ENCODE measurements around the gene PPIE. TPM values are rescaled to one million over a fixed set of nuclear protein-coding genes. Genes with fewer than 3 reads are reported as not detected.

PPIE gene
- total RNA-seq, 1 donor = 31.1 TPM

- H3K4me3 ChIP-seq (ENCODE audit: low read depth, low read length) = no peak overlapping the region
- DNase-seq (ENCODE audit: low read depth) = no peak
- no peak for TF ChIP-seq CTCF (IDR thresholded peaks at IDR 0.05; ENCODE audit: insufficient read depth, low read depth, low read length)
Measured at GRCh38 chr1:39755965-39756659, 17.4 kb downstream of the PPIE start.

GRCh38 chr1:39757501-39757900, 18.8 kb downstream of the PPIE start:
- DNase-seq (ENCODE audit: low read depth) = no peak
- no peak for TF ChIP-seq CTCF (IDR thresholded peaks at IDR 0.05; ENCODE audit: insufficient read depth, low read depth, low read length)
- H3K4me3 ChIP-seq (ENCODE audit: low read depth, low read length) = no peak overlapping the region

GRCh38 chr1:39758556-39759435, 20.1 kb downstream of the PPIE start:
- no peak for TF ChIP-seq CTCF (IDR thresholded peaks at IDR 0.05; ENCODE audit: insufficient read depth, low read depth, low read length)
- H3K4me3 ChIP-seq (ENCODE audit: low read depth, low read length) = no peak overlapping the region
- DNase-seq (ENCODE audit: low read depth) = no peak

- H3K4me3 ChIP-seq (ENCODE audit: low read depth, low read length) = no peak overlapping the region
- DNase-seq (ENCODE audit: low read depth) = no peak
Measured at GRCh38 chr1:39759436-39759726, 20.7 kb downstream of the PPIE start.

GRCh38 chr1:39760074-39761008, 21.7 kb downstream of the PPIE start:
- TF ChIP-seq CTCF (IDR thresholded peaks at IDR 0.05; ENCODE audit: insufficient read depth, low read depth, low read length) = no peak
- DNase-seq (ENCODE audit: low read depth) = no peak
- H3K4me3 ChIP-seq (ENCODE audit: low read depth, low read length) = no peak overlapping the region

More at GRCh38 chr1:39759436-39759726, 20.7 kb downstream of the PPIE start:
- TF ChIP-seq CTCF (IDR thresholded peaks at IDR 0.05; ENCODE audit: insufficient read depth, low read depth, low read length) = no peak

- no peak for TF ChIP-seq CTCF (IDR thresholded peaks at IDR 0.05; ENCODE audit: insufficient read depth, low read depth, low read length)
- no peak for DNase-seq (ENCODE audit: low read depth)
- no peak overlapping the region for H3K4me3 ChIP-seq (ENCODE audit: low read depth, low read length)
Measured at GRCh38 chr1:39761016-39761415, 22.3 kb downstream of the PPIE start.
